Measurements from ENCODE around the gene SEC11C. TPM values are rescaled to one million over a fixed set of nuclear protein-coding genes. Genes with fewer than 3 reads are reported as not detected.

Gene SEC11C
- total RNA-seq, 1 donor from 2014 or later, result 9.1 TPM

GRCh38 chr18:59197636-59198035 is 58.0 kb downstream of the SEC11C start:
- no peaks in the 10 kb centered on the region for H3K36me3 ChIP-seq
- intact Hi-C loops (cut with DNase I), result no loop called here
- TF ChIP-seq POLR2AphosphoS5 (IDR thresholded peaks at IDR 0.05; ENCODE audit: insufficient read depth in 1 of 2, low read depth in 1 of 2) (no peak), CTCF (IDR thresholded peaks at IDR 0.05) (no peak), POLR2A (IDR thresholded peaks at IDR 0.05) (no peak)
- no peaks in the 10 kb centered on the region for H3K9me3 ChIP-seq
- no peak overlapping the region for H3K27ac ChIP-seq
- DNase-seq (ENCODE audit: extremely low spot score in 2 of 2), result no peak
- H3K27me3 ChIP-seq, result no peaks in the 10 kb centered on the region
- H3K4me1 ChIP-seq, result no peaks in the 10 kb centered on the region
- no peak overlapping the region for H3K4me3 ChIP-seq

DNA sequence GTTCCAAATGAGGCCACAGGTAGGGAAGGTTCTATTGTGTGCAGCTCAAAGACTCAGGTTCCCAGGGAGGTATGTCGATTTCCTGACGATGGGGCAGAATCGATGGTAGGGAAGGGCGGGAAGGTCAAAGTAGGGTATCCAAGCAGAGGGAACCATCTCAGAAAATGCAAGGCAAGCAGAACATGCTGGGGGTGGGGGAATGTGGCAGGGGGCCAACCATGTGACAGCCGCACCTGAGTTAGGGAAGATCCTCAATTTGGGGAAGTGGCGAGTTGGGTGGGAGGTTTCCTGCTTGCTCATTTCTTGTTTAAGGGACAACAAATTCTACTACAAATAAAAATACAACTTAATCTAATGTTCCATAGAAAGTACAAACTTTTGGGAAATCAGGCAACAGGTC is 58.5 kb downstream of the SEC11C start:
- TF ChIP-seq CTCF (IDR thresholded peaks at IDR 0.05), result no peak
- no peak for TF ChIP-seq POLR2A (IDR thresholded peaks at IDR 0.05)
- TF ChIP-seq POLR2AphosphoS5 (IDR thresholded peaks at IDR 0.05; ENCODE audit: insufficient read depth in 1 of 2, low read depth in 1 of 2), result no peak
- DNase-seq (ENCODE audit: extremely low spot score in 2 of 2), result no peak
- Histone ChIP-seq H3K27me3 (no peaks in the 10 kb centered on the region), H3K4me1 (no peaks in the 10 kb centered on the region), H3K27ac (no peak overlapping the region), H3K4me3 (no peak overlapping the region), H3K9me3 (no peaks in the 10 kb centered on the region), H3K36me3 (no peaks in the 10 kb centered on the region)
- intact Hi-C loops (cut with DNase I), result no loop called here

DNA sequence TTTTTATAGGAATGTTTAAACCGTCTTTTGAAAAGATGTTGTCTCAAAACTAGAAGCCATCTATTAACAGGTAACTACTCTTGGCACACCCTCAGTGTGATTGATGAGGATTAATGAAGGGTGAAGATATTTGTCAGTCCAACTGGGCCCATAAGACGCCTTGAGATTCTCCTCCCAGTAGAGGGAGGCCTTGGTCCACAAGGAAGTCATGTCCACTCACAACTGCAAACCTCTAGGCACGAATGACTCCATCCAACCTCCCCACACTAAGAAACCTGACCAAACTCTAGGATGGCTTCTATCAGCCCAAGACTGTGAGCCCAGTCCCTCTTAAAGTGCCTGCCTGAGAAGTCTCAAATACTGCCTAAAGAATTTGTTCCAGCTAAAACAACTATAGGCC is 61.1 kb downstream of the SEC11C start:
- no peak for TF ChIP-seq CTCF (IDR thresholded peaks at IDR 0.05)
- TF ChIP-seq POLR2AphosphoS5 (IDR thresholded peaks at IDR 0.05; ENCODE audit: insufficient read depth in 1 of 2, low read depth in 1 of 2), result no peak
- no peak for TF ChIP-seq POLR2A (IDR thresholded peaks at IDR 0.05)

GRCh38 chr18:59202258-59202820 is 62.7 kb downstream of the SEC11C start:
- Histone ChIP-seq H3K4me3 (no peak overlapping the region), H3K27ac (no peak overlapping the region), H3K4me1 (no peaks in the 10 kb centered on the region), H3K9me3 (no peaks in the 10 kb centered on the region), H3K27me3 (no peaks in the 10 kb centered on the region), H3K36me3 (no peaks in the 10 kb centered on the region)
- no peak for DNase-seq (ENCODE audit: extremely low spot score in 2 of 2)
- no peak for TF ChIP-seq CTCF (IDR thresholded peaks at IDR 0.05)
- TF ChIP-seq POLR2A (IDR thresholded peaks at IDR 0.05), result no peak
- intact Hi-C loops (cut with DNase I), result no loop called here

More for the DNA sequence above, 61.1 kb downstream of the SEC11C start:
- H3K27me3 ChIP-seq, result no peaks in the 10 kb centered on the region
- no peak for DNase-seq (ENCODE audit: extremely low spot score in 2 of 2)
- H3K27ac ChIP-seq, result no peak overlapping the region
- H3K4me1 ChIP-seq, result no peaks in the 10 kb centered on the region
- no peaks in the 10 kb centered on the region for H3K9me3 ChIP-seq
- intact Hi-C loops (cut with DNase I), result no loop called here
- H3K36me3 ChIP-seq, result no peaks in the 10 kb centered on the region
- H3K4me3 ChIP-seq, result no peak overlapping the region

- no peaks in the 10 kb centered on the region for H3K36me3 ChIP-seq
- no peak overlapping the region for H3K27ac ChIP-seq
- no peak for DNase-seq (ENCODE audit: extremely low spot score in 2 of 2)
- H3K9me3 ChIP-seq, result no peaks in the 10 kb centered on the region
- no peaks in the 10 kb centered on the region for H3K4me1 ChIP-seq
- no peak overlapping the region for H3K4me3 ChIP-seq
- H3K27me3 ChIP-seq, result no peaks in the 10 kb centered on the region
- TF ChIP-seq POLR2A (IDR thresholded peaks at IDR 0.05) (no peak), POLR2AphosphoS5 (IDR thresholded peaks at IDR 0.05; ENCODE audit: insufficient read depth in 1 of 2, low read depth in 1 of 2) (no peak), CTCF (IDR thresholded peaks at IDR 0.05) (no peak)
- intact Hi-C loops (cut with DNase I), result no loop called here
Measured at GRCh38 chr18:59207506-59207905, 67.8 kb downstream of the SEC11C start.

Other genes with a start within 250 kb of the SEC11C start
- not detected for gene GRP, start 80.3 kb downstream of the SEC11C start, total RNA-seq
- gene RAX, start 133.6 kb downstream of the SEC11C start, total RNA-seq, result not detected
- not detected for gene CPLX4, start 178.8 kb downstream of the SEC11C start, total RNA-seq
- gene LMAN1, start 219.4 kb downstream of the SEC11C start, total RNA-seq, result 52.8 TPM